Ovary (tissue), 9 donors: ENCODE data around the gene BOLA3. TPM values are rescaled to one million over a fixed set of nuclear protein-coding genes. Genes with fewer than 3 reads are reported as not detected.

Experiments used
- DNase-seq, 5 donors: peaks; one replicate each; pipeline ENCODE4 v3.0.0-alpha.2; 2019 to 2020
- H3K27ac ChIP-seq, 2 donors: fragments of 200-600 bp; one replicate each; pipeline versions ENCODE4 v1.5.1 to v1.8.0; 2019 to 2022
- H3K27me3 ChIP-seq: fragments of 200-600 bp; one replicate; pipeline ENCODE4 v1.8.0; 2022
- H3K36me3 ChIP-seq: fragments of 200-600 bp; sonication (generic); one replicate; pipeline ENCODE4 v1.5.1; 2019
- H3K4me1 ChIP-seq: one replicate; pipeline ENCODE4 v1.8.1; 2013; ENCODE audit warnings: mild to moderate bottlenecking, moderate library complexity; ENCODE audit not compliant: insufficient read depth
- H3K4me3 ChIP-seq: fragments of 200-600 bp; sonication (generic); one replicate; pipeline ENCODE4 v1.5.1; 2017
- H3K9me3 ChIP-seq, 2 donors: fragments of 200-600 bp in 1 of 2; sonication (generic) in 1 of 2; one replicate each; pipeline versions ENCODE4 v1.5.1 to v1.8.1; 2013 to 2019; ENCODE audit warnings: mild to moderate bottlenecking in 1 of 2, moderate library complexity in 1 of 2
- CTCF ChIP-seq, 3 donors: fragments of 450-650 bp in 2 of 3; fragments of 200-600 bp in 1 of 3; IDR thresholded peaks; one replicate each; pipeline versions ENCODE4 v1.5.1 to v1.8.0; 2016 to 2022; ENCODE audit warnings: antibody characterized with exemption in 3 of 3, mild to moderate bottlenecking in 1 of 3
- EP300 ChIP-seq: sonication (generic); formaldehyde crosslinking; IDR thresholded peaks from one replicate; pipeline ENCODE4 v1.6.1; 2017; ENCODE audit warnings: antibody characterized with exemption
- POLR2A ChIP-seq: fragments of 450-650 bp; IDR thresholded peaks from one replicate; pipeline ENCODE4 v1.6.1; 2017; ENCODE audit warnings: antibody characterized with exemption, mild to moderate bottlenecking, moderate library complexity
- WGBS, 3 donors: extraction: QIAGEN DNeasy Blood & Tissue Kit in 1 of 3; methylation state at CpG; one replicate each; pipeline versions ENCODE4 v1.1.5 to v1.1.7; 2013 to 2017; 5-methylcytosine and 5-hydroxymethylcytosine counted together
- intact Hi-C, 4 donors: fragments of 100-400 bp; cut with DNase I; formaldehyde crosslinking; loops; one replicate each; pipeline versions ENCODE4 v1.11.0 to v1.15.1; 2022 to 2023
- polyA plus RNA-seq, 2 donors: library from polyadenylated mRNA; stranded (reverse); fragments of 200-250 nt in 1 of 2; fragments of 350-450 nt in 1 of 2; fragmentation: Illumina TruSeq in 1 of 2; extraction: RNeasy Lipid Tissue Mini Kit (QIAGEN cat#74804) in 1 of 2; gene quantifications; one replicate each; pipeline ENCODE4 v1.2.3, GENCODE V29; 2013 to 2014
- total RNA-seq, 7 donors: library from RNA; depleted of rRNA in 2 of 7; stranded (reverse); fragments of >200 nt in 2 of 7; fragmentation: NEBNext Ultra II Directional in 3 of 7; extraction: Animal tissue kit (Norgen Biotek cat#: 25700) in 3 of 7; gene quantifications; one replicate each; pipeline versions ENCODE4 v1.1.0 to v1.2.4, GENCODE V29; 2016 to 2023
- donor health status: DM: no; HTN: no; CAD: no; lungs with moderate emphysema.
- donor health status: DM: no; HTN: no; CAD: no.
- donor health status: Bipolar disorder and iron deficiency.
- donor health status: DM: yes; HTN: yes; CAD: no.
- donor health status: DM: no; HTN: no; CAD: no.
- donor health status: DM: yes; HTN: yes; CAD: no.

BOLA3 gene
- total and polyA plus RNA-seq, 9 donors: 8.2 to 34.4 (median 15.3) TPM

- Histone ChIP-seq H3K27ac (no peak overlapping the region), H3K9me3 (no peaks in the 10 kb centered on the region), H3K27me3 (no peaks in the 10 kb centered on the region), H3K36me3 (no peaks in the 10 kb centered on the region), H3K4me3 (no peak overlapping the region), H3K4me1 (no peaks in the 10 kb centered on the region)
- 96 to 97% (median 97%) methylated on average over 13 to 16 of the region's 16 CpGs for WGBS, 3 donors
- intact Hi-C loops: no loop called here
- no peak for DNase-seq
- TF ChIP-seq POLR2A: no peak
- TF ChIP-seq EP300: no peak
- no peak for TF ChIP-seq CTCF (IDR thresholded peaks at IDR 0.05)
Observed at GRCh38 chr2:74087696-74088095, 60.0 kb downstream of the BOLA3 start.

- no peak for DNase-seq
- Histone ChIP-seq H3K9me3 (no peaks in the 10 kb centered on the region), H3K4me3 (no peak overlapping the region), H3K27me3 (no peaks in the 10 kb centered on the region), H3K27ac (no peak overlapping the region), H3K36me3 (no peaks in the 10 kb centered on the region), H3K4me1 (no peaks in the 10 kb centered on the region)
- 86 to 90% (median 90%) methylated on average over 6 of the region's 6 CpGs for WGBS, 3 donors
- TF ChIP-seq CTCF (IDR thresholded peaks at IDR 0.05) (no peak), POLR2A (no peak), EP300 (no peak)
- intact Hi-C loops: no loop called here
Observed at GRCh38 chr2:74086021-74086420, 61.7 kb downstream of the BOLA3 start.

Other genes with a start within 250 kb of the BOLA3 start
- gene DGUOK, start 221.0 kb downstream of the BOLA3 start, total RNA-seq: 10 to 100 TPM; 45.8 to 66.2 (median 52.4) TPM
- gene DGUOK, start 221.0 kb downstream of the BOLA3 start, polyA plus RNA-seq: 10 to 100 TPM; 70.7 to 84.1 TPM
- 10 to 100 TPM in 2 of 7 donors, 1 to 10 TPM in 5; 5.1 to 13.5 (median 7.9) TPM for gene TET3, start 163.0 kb downstream of the BOLA3 start, total RNA-seq
- gene TET3, start 163.0 kb downstream of the BOLA3 start, polyA plus RNA-seq: 1 to 10 TPM; 2.6 to 3.3 TPM
- 100 to 1,000 TPM in 3 of 7 donors, 10 to 100 TPM in 4; 63.9 to 122 (median 94.5) TPM for gene MOB1A, start 31.0 kb upstream of the BOLA3 start, total RNA-seq
- gene MOB1A, start 31.0 kb upstream of the BOLA3 start, polyA plus RNA-seq: 10 to 100 TPM; 31.6 to 53.6 TPM
- 100 to 1,000 TPM in 1 of 7 donors, 10 to 100 TPM in 5, 1 to 10 TPM in 1; 6.5 to 229 (median 20.4) TPM for gene MTHFD2, start 50.7 kb upstream of the BOLA3 start, total RNA-seq
- 10 to 100 TPM; 23.4 to 60.4 TPM for gene MTHFD2, start 50.7 kb upstream of the BOLA3 start, polyA plus RNA-seq
- gene SLC4A5, start 195.5 kb upstream of the BOLA3 start, total RNA-seq: 1 to 10 TPM; 1.5 to 6.3 (median 2.7) TPM
- gene SLC4A5, start 195.5 kb upstream of the BOLA3 start, polyA plus RNA-seq: 1 to 10 TPM; 1.1 to 1.4 TPM
- gene DCTN1, start 232.4 kb upstream of the BOLA3 start, total RNA-seq: 100 to 1,000 TPM in 5 of 7 donors, 10 to 100 TPM in 2; 58.5 to 127 (median 111) TPM
- 100 to 1,000 TPM in 1 of 2 donors, 10 to 100 TPM in 1; 59.5 to 108 TPM for gene DCTN1, start 232.4 kb upstream of the BOLA3 start, polyA plus RNA-seq